ENCODE data around the gene FMNL3.
A peak's percentile ranks its signal among the peaks of the same experiment; 100 is the strongest.

Gene FMNL3

GRCh38 chr12:49636979-49637755 is 70.0 kb downstream of the FMNL3 start:
- DNase-seq = peak; percentile 69 to 85 (median 84)
- H3K9me3 ChIP-seq (ENCODE audit: control extremely low read depth in 1 of 5, control insufficient read depth in 4 of 5, insufficient read depth in 2 of 5, low read depth in 1 of 5, low read length in 4 of 5) = no peaks in the 10 kb centered on the region
- H3K27me3 ChIP-seq (replicated peaks in 2 of 5; ENCODE audit: control insufficient read depth in 4 of 5, insufficient read depth in 5 of 5, low read length in 4 of 5) = no peaks in the 10 kb centered on the region
- H3K4me3 ChIP-seq (ENCODE audit: control insufficient read depth in 1 of 7, extremely low read depth in 1 of 7, insufficient read depth in 4 of 7, low read depth in 2 of 7, low read length in 6 of 7) = peak overlapping the region in 3 of 7 experiments; percentile 1 to 61 (median 38)
- peaks cover 0 to under 1% (median 0%) of the 10 kb centered on the region in 4 experiments for H3K36me3 ChIP-seq (ENCODE audit: control insufficient read depth in 4 of 4, insufficient read depth in 4 of 4, low read length in 3 of 4)
- CTCF ChIA-PET = interaction anchor here (0.6 to 40.7 kb wide), 27 partner anchors 11 to 220 kb away, joined by 3 to 929 read pairs (median 5); partner anchors contain the start of genes FMNL3, PRPF40B and TMBIM6
- H3K4me1 ChIP-seq (ENCODE audit: control extremely low read depth in 1 of 4, control insufficient read depth in 4 of 4, insufficient read depth in 4 of 4, low read length in 3 of 4) = peaks cover 3 to 13% (median 7%) of the 10 kb centered on the region in 4 experiments
- POLR2A ChIA-PET = interaction anchor here (0.5 to 1.2 kb wide), 5 partner anchors 8 to 66 kb away, joined by 3 read pairs; no protein-coding TSS in a partner anchor
- 17% methylated on average over 5 of the region's 9 CpGs for WGBS (ENCODE audit: insufficient coverage)
- H3K27ac ChIP-seq (ENCODE audit: insufficient read depth in 1 of 2, low read depth in 1 of 2, low read length in 2 of 2, poor library complexity in 1 of 2, severe bottlenecking in 2 of 2) = no peak overlapping the region

- POLR2A ChIA-PET = interaction anchor here (1.2 kb wide), 2 partner anchors 9 to 66 kb away, joined by 3 read pairs; no protein-coding TSS in a partner anchor
- Histone ChIP-seq H3K27ac (ENCODE audit: insufficient read depth in 1 of 2, low read depth in 1 of 2, low read length in 2 of 2, poor library complexity in 1 of 2, severe bottlenecking in 2 of 2) (no peak overlapping the region), H3K27me3 (replicated peaks in 2 of 5; ENCODE audit: control insufficient read depth in 4 of 5, insufficient read depth in 5 of 5, low read length in 4 of 5) (no peaks in the 10 kb centered on the region), H3K4me1 (ENCODE audit: control extremely low read depth in 1 of 4, control insufficient read depth in 4 of 4, insufficient read depth in 4 of 4, low read length in 3 of 4) (peaks cover 3 to 13% (median 7%) of the 10 kb centered on the region in 4 experiments), H3K36me3 (ENCODE audit: control insufficient read depth in 4 of 4, insufficient read depth in 4 of 4, low read length in 3 of 4) (no peaks in the 10 kb centered on the region), H3K4me3 (ENCODE audit: control insufficient read depth in 1 of 7, extremely low read depth in 1 of 7, insufficient read depth in 4 of 7, low read depth in 2 of 7, low read length in 6 of 7) (no peak overlapping the region), H3K9me3 (ENCODE audit: control extremely low read depth in 1 of 5, control insufficient read depth in 4 of 5, insufficient read depth in 2 of 5, low read depth in 1 of 5, low read length in 4 of 5) (no peaks in the 10 kb centered on the region)
- CTCF ChIA-PET = interaction anchor here (1.0 to 40.7 kb wide), 17 partner anchors 11 to 202 kb away, joined by 3 to 929 read pairs (median 7); partner anchors contain the start of genes FMNL3, PRPF40B and TMBIM6
- WGBS (ENCODE audit: insufficient coverage) = 90% methylated on average over 12 of the region's 13 CpGs
- DNase-seq = no peak
Measured at GRCh38 chr12:49636574-49636973, 70.6 kb downstream of the FMNL3 start.

- DNase-seq = no peak
- CTCF ChIA-PET = interaction anchor here (1.0 to 40.7 kb wide), 13 partner anchors 10 to 203 kb away, joined by 3 to 929 read pairs (median 5); partner anchors contain the start of genes FMNL3 and PRPF40B
- WGBS (ENCODE audit: insufficient coverage) = 100% methylated on average over 4 of the region's 4 CpGs
- Histone ChIP-seq H3K27me3 (replicated peaks in 2 of 5; ENCODE audit: control insufficient read depth in 4 of 5, insufficient read depth in 5 of 5, low read length in 4 of 5) (no peaks in the 10 kb centered on the region), H3K4me1 (ENCODE audit: control extremely low read depth in 1 of 4, control insufficient read depth in 4 of 4, insufficient read depth in 4 of 4, low read length in 3 of 4) (peaks cover 3 to 13% (median 7%) of the 10 kb centered on the region in 4 experiments), H3K4me3 (ENCODE audit: control insufficient read depth in 1 of 7, extremely low read depth in 1 of 7, insufficient read depth in 4 of 7, low read depth in 2 of 7, low read length in 6 of 7) (no peak overlapping the region), H3K36me3 (ENCODE audit: control insufficient read depth in 4 of 4, insufficient read depth in 4 of 4, low read length in 3 of 4) (no peaks in the 10 kb centered on the region), H3K9me3 (ENCODE audit: control extremely low read depth in 1 of 5, control insufficient read depth in 4 of 5, insufficient read depth in 2 of 5, low read depth in 1 of 5, low read length in 4 of 5) (no peaks in the 10 kb centered on the region), H3K27ac (ENCODE audit: insufficient read depth in 1 of 2, low read depth in 1 of 2, low read length in 2 of 2, poor library complexity in 1 of 2, severe bottlenecking in 2 of 2) (no peak overlapping the region)
- POLR2A ChIA-PET = no interaction called here
Measured at GRCh38 chr12:49635656-49636055, 71.5 kb downstream of the FMNL3 start.

DNA sequence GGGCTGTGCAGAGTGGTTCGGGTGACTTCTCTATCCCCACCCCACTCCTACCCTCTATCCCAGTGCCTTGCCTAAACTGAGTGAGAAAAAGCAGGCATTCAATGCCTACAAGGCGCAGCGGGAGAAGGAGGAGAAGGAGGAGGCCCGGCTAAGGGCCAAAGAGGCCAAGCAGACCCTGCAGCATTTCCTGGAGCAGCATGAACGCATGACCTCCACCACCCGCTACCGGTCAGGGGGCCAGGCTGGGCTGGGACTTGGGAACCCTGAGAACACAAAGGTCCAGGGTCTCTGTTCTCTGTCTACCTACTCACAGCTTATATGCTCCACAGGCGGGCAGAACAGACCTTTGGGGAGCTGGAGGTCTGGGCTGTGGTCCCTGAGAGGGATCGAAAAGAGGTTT is 72.2 kb downstream of the FMNL3 start:
- Histone ChIP-seq H3K9me3 (ENCODE audit: control extremely low read depth in 1 of 5, control insufficient read depth in 4 of 5, insufficient read depth in 2 of 5, low read depth in 1 of 5, low read length in 4 of 5) (no peaks in the 10 kb centered on the region), H3K27me3 (replicated peaks in 2 of 5; ENCODE audit: control insufficient read depth in 4 of 5, insufficient read depth in 5 of 5, low read length in 4 of 5) (no peaks in the 10 kb centered on the region), H3K27ac (ENCODE audit: insufficient read depth in 1 of 2, low read depth in 1 of 2, low read length in 2 of 2, poor library complexity in 1 of 2, severe bottlenecking in 2 of 2) (no peak overlapping the region), H3K36me3 (ENCODE audit: control insufficient read depth in 4 of 4, insufficient read depth in 4 of 4, low read length in 3 of 4) (no peaks in the 10 kb centered on the region), H3K4me3 (ENCODE audit: control insufficient read depth in 1 of 7, extremely low read depth in 1 of 7, insufficient read depth in 4 of 7, low read depth in 2 of 7, low read length in 6 of 7) (no peak overlapping the region), H3K4me1 (ENCODE audit: control extremely low read depth in 1 of 4, control insufficient read depth in 4 of 4, insufficient read depth in 4 of 4, low read length in 3 of 4) (peaks cover 3 to 13% (median 7%) of the 10 kb centered on the region in 4 experiments)
- 97% methylated on average over 7 of the region's 9 CpGs for WGBS (ENCODE audit: insufficient coverage)
- POLR2A ChIA-PET = no interaction called here
- no peak for DNase-seq
- CTCF ChIA-PET = interaction anchor here (1.0 to 40.7 kb wide), 8 partner anchors 9 to 105 kb away, joined by 3 to 929 read pairs (median 26); partner anchors contain the start of genes FMNL3 and PRPF40B

DNA sequence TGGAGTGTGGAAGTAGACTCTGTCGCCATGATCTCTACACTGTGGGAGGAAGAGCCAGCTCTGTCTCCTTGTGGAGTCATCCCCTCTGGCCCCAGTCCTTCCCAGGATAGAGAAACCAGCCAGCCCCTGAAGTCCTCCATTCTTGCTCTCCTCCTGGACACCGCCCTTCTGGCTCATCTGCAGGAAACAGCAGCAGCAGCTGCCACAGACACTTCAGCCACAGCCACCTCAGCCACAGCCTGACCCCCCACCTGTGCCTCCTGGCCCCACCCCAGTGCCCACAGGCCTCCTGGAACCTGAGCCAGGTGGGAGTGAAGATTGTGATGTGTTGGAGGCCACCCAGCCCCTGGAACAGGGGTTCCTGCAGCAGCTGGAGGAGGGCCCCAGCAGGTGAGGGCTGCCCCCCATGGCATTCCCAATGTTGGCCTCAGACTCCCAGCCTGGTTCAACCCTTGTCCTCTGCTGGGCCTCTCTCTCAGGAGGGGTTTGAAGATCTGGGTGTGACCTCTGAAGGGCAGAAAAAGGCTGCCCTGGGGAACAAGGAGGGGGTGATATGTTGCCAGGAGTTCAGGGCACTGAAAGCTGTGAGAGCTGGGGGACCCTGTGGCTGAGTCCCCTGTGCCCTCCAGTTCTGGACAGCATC is 73.4 kb downstream of the FMNL3 start:
- H3K27ac ChIP-seq (ENCODE audit: insufficient read depth in 1 of 2, low read depth in 1 of 2, low read length in 2 of 2, poor library complexity in 1 of 2, severe bottlenecking in 2 of 2) = no peak overlapping the region
- H3K27me3 ChIP-seq (replicated peaks in 2 of 5; ENCODE audit: control insufficient read depth in 4 of 5, insufficient read depth in 5 of 5, low read length in 4 of 5) = no peaks in the 10 kb centered on the region
- H3K36me3 ChIP-seq (ENCODE audit: control insufficient read depth in 4 of 4, insufficient read depth in 4 of 4, low read length in 3 of 4) = no peaks in the 10 kb centered on the region
- CTCF ChIA-PET = interaction anchor here (0.6 to 40.7 kb wide), 7 partner anchors 9 to 128 kb away, joined by 3 to 929 read pairs (median 4); partner anchors contain the start of genes FMNL3 and TMBIM6
- WGBS (ENCODE audit: insufficient coverage) = 82% methylated on average over 2 of the region's 2 CpGs
- peaks cover 3 to 13% (median 7%) of the 10 kb centered on the region in 4 experiments for H3K4me1 ChIP-seq (ENCODE audit: control extremely low read depth in 1 of 4, control insufficient read depth in 4 of 4, insufficient read depth in 4 of 4, low read length in 3 of 4)
- no peaks in the 10 kb centered on the region for H3K9me3 ChIP-seq (ENCODE audit: control extremely low read depth in 1 of 5, control insufficient read depth in 4 of 5, insufficient read depth in 2 of 5, low read depth in 1 of 5, low read length in 4 of 5)
- POLR2A ChIA-PET = no interaction called here
- no peak for DNase-seq
- H3K4me3 ChIP-seq (ENCODE audit: control insufficient read depth in 1 of 7, extremely low read depth in 1 of 7, insufficient read depth in 4 of 7, low read depth in 2 of 7, low read length in 6 of 7) = no peak overlapping the region

GRCh38 chr12:49632986-49633702 is 74.1 kb downstream of the FMNL3 start:
- Histone ChIP-seq H3K36me3 (ENCODE audit: control insufficient read depth in 4 of 4, insufficient read depth in 4 of 4, low read length in 3 of 4) (no peaks in the 10 kb centered on the region), H3K27ac (ENCODE audit: insufficient read depth in 1 of 2, low read depth in 1 of 2, low read length in 2 of 2, poor library complexity in 1 of 2, severe bottlenecking in 2 of 2) (no peak overlapping the region), H3K27me3 (replicated peaks in 2 of 5; ENCODE audit: control insufficient read depth in 4 of 5, insufficient read depth in 5 of 5, low read length in 4 of 5) (no peaks in the 10 kb centered on the region), H3K4me3 (ENCODE audit: control insufficient read depth in 1 of 7, extremely low read depth in 1 of 7, insufficient read depth in 4 of 7, low read depth in 2 of 7, low read length in 6 of 7) (no peak overlapping the region), H3K4me1 (ENCODE audit: control extremely low read depth in 1 of 4, control insufficient read depth in 4 of 4, insufficient read depth in 4 of 4, low read length in 3 of 4) (peaks cover 3 to 13% (median 7%) of the 10 kb centered on the region in 4 experiments), H3K9me3 (ENCODE audit: control extremely low read depth in 1 of 5, control insufficient read depth in 4 of 5, insufficient read depth in 2 of 5, low read depth in 1 of 5, low read length in 4 of 5) (no peaks in the 10 kb centered on the region)
- POLR2A ChIA-PET = no interaction called here
- 97% methylated on average over 7 of the region's 8 CpGs for WGBS (ENCODE audit: insufficient coverage)
- no peak for DNase-seq
- CTCF ChIA-PET = interaction anchor here (0.6 to 40.7 kb wide), 7 partner anchors 10 to 129 kb away, joined by 3 to 929 read pairs (median 3); partner anchors contain the start of genes FMNL3, PRPF40B and TMBIM6

Data from common myeloid progenitor, CD34-positive (primary cell).